Glomerular endothelial cell (primary cell): Measurements from ENCODE around the gene METRN. TPM values are rescaled to one million over a fixed set of nuclear protein-coding genes. Genes with fewer than 3 reads are reported as not detected.

Experiments
- DNase-seq: peaks from one replicate; pipeline ENCODE4 v3.0.0-alpha.2; 2011; ENCODE audit warnings: low read depth, low spot score; ENCODE audit errors: extremely low read depth
- total RNA-seq: library from RNA; depleted of rRNA; stranded (reverse); fragments of >200 nt; gene quantifications from 2 replicates; pipeline ENCODE4 v1.2.3, GENCODE V29; 2015

The METRN gene
- total RNA-seq, result 54.4 and 134 TPM in 2 replicates

GRCh38 chr16:714558-715476 lies at the start of gene METRN:
TSS of gene METRN (plus strand) at chr16:715118. CDS start at chr16:715290, 172 bp downstream.
- DNase-seq, result no peak

GRCh38 chr16:666572-666971 lies 48.3 kb upstream of the METRN start:
- no peak for DNase-seq

- DNase-seq, result no peak
These were observed 47.7 kb upstream of the METRN start for GRCh38 chr16:667113-667779.

GRCh38 chr16:667780-668518 lies 47.0 kb upstream of the METRN start, which contains the start of gene RHOT2:
TSS of gene RHOT2 (plus strand) at chr16:668132. CDS start at chr16:668200, 68 bp downstream.
- DNase-seq, result no peak

GRCh38 chr16:668519-669171 lies 46.3 kb upstream of the METRN start:
- no peak for DNase-seq

- DNase-seq, result no peak
These were observed 45.3 kb upstream of the METRN start for GRCh38 chr16:669666-670065.

- DNase-seq, result no peak
These were observed 44.2 kb upstream of the METRN start for GRCh38 chr16:670485-671352.

- no peak for DNase-seq
These were observed 43.4 kb upstream of the METRN start for GRCh38 chr16:671353-672131.

GRCh38 chr16:672371-672770 lies 42.5 kb upstream of the METRN start:
- DNase-seq, result no peak

- DNase-seq, result no peak
These were observed 42.1 kb upstream of the METRN start for GRCh38 chr16:672851-673250.

- no peak for DNase-seq
These were observed 41.4 kb upstream of the METRN start for GRCh38 chr16:673399-673991.

- DNase-seq, result no peak
These were observed 40.6 kb upstream of the METRN start for GRCh38 chr16:674214-674881.

GRCh38 chr16:674968-675883 lies 39.7 kb upstream of the METRN start, which contains the start of gene RHBDL1:
TSS of gene RHBDL1 (plus strand) at chr16:675671. CDS start at chr16:675791, 120 bp downstream.
- no peak for DNase-seq

- DNase-seq, result no peak
These were observed 38.9 kb upstream of the METRN start for GRCh38 chr16:675884-676564.

GRCh38 chr16:676565-676902 lies 38.4 kb upstream of the METRN start:
- DNase-seq, result no peak

GRCh38 chr16:676913-677312 lies 38.0 kb upstream of the METRN start:
- no peak for DNase-seq
